ENCODE measurements around the gene RAPGEF2.
"Not testable (repeated sequence)": the region's sequence is repeated elsewhere in the genome, so short reads cannot be mapped to it uniquely, and the experiment has no call there.

Gene RAPGEF2

DNA sequence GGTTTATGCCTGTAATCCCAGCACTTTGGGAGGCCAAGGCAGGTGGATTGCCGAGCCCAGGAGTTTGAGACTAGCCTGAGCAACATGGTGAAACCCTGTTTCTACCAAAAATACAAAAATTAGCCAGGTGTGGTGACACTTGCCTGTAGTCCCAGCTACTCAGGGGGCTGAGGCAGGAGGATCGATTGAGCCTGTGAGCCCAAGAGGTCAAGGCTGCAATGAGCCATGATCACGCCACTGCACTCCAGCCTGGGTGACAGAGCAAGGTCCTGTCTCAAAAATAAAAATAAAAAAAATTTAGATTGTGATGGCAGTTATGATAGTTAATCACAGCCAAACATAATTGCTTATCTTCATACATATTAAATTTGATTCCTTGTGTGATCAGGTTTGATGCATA lies 58.6 kb downstream of the RAPGEF2 start:
- not testable (repeated sequence) for H3K9me3 ChIP-seq (ENCODE audit: control insufficient read depth, low read length); H3K36me3 ChIP-seq (ENCODE audit: control insufficient read depth in 1 of 2, insufficient read depth in 2 of 2, low read depth in 1 of 2, low read length in 2 of 2); H2BK120ac ChIP-seq (ENCODE audit: low read depth, low read length); H2BK12ac ChIP-seq (ENCODE audit: low read length in 2 of 2); H4K91ac ChIP-seq (ENCODE audit: low read length); H2AFZ ChIP-seq (ENCODE audit: low read depth, low read length); H3K18ac ChIP-seq (ENCODE audit: low read depth in 1 of 2, low read length in 2 of 2); H3K14ac ChIP-seq (ENCODE audit: low read length in 2 of 2); DNase-seq; H3K9ac ChIP-seq (ENCODE audit: low read length); H2BK5ac ChIP-seq (ENCODE audit: low read depth, low read length, poor library complexity, severe bottlenecking); H4K8ac ChIP-seq (ENCODE audit: low read length); H3K4me1 ChIP-seq (ENCODE audit: control insufficient read depth, insufficient read depth, low read depth, low read length); H2BK15ac ChIP-seq (ENCODE audit: low read depth, poor library complexity, severe bottlenecking); H3K27ac ChIP-seq (ENCODE audit: low read length, poor library complexity, severe bottlenecking); H3K4me3 ChIP-seq (ENCODE audit: insufficient read depth in 1 of 2, low read depth in 1 of 2, low read length in 2 of 2); H2AK5ac ChIP-seq (ENCODE audit: low read length, severe bottlenecking); H3K4me2 ChIP-seq (ENCODE audit: low read length, poor library complexity, severe bottlenecking); H3K23ac ChIP-seq (ENCODE audit: low read length in 2 of 2); H3K4ac ChIP-seq (ENCODE audit: low read depth in 1 of 2, low read length in 2 of 2); H3K27me3 ChIP-seq (ENCODE audit: control insufficient read depth in 1 of 2, insufficient read depth in 1 of 2, low read length in 2 of 2)
- peaks cover 11% of the 10 kb centered on the region for H3K79me1 ChIP-seq (replicated peaks; ENCODE audit: low read length, poor library complexity, severe bottlenecking)
- 92% methylated on average over 2 of the region's 3 CpGs for WGBS

- Histone ChIP-seq H2AFZ (ENCODE audit: low read depth, low read length) (no peak overlapping the region), H2BK15ac (ENCODE audit: low read depth, poor library complexity, severe bottlenecking) (no peak overlapping the region), H3K23ac (ENCODE audit: low read length in 2 of 2) (no peak overlapping the region), H3K18ac (ENCODE audit: low read depth in 1 of 2, low read length in 2 of 2) (no peak overlapping the region), H3K4me3 (ENCODE audit: insufficient read depth in 1 of 2, low read depth in 1 of 2, low read length in 2 of 2) (no peak overlapping the region), H2BK12ac (ENCODE audit: low read length in 2 of 2) (no peak overlapping the region), H3K36me3 (ENCODE audit: control insufficient read depth in 1 of 2, insufficient read depth in 2 of 2, low read depth in 1 of 2, low read length in 2 of 2) (no peaks in the 10 kb centered on the region), H3K27me3 (ENCODE audit: control insufficient read depth in 1 of 2, insufficient read depth in 1 of 2, low read length in 2 of 2) (no peaks in the 10 kb centered on the region), H3K4me2 (ENCODE audit: low read length, poor library complexity, severe bottlenecking) (no peak overlapping the region), H3K9me3 (ENCODE audit: control insufficient read depth, low read length) (no peaks in the 10 kb centered on the region), H3K9ac (ENCODE audit: low read length) (no peak overlapping the region), H3K4me1 (ENCODE audit: control insufficient read depth, insufficient read depth, low read depth, low read length) (peaks cover 1% of the 10 kb centered on the region), H3K14ac (ENCODE audit: low read length in 2 of 2) (no peak overlapping the region), H2BK120ac (ENCODE audit: low read depth, low read length) (no peak overlapping the region), H2BK5ac (ENCODE audit: low read depth, low read length, poor library complexity, severe bottlenecking) (no peak overlapping the region), H3K4ac (ENCODE audit: low read depth in 1 of 2, low read length in 2 of 2) (no peak overlapping the region), H4K8ac (ENCODE audit: low read length) (no peak overlapping the region), H3K79me1 (replicated peaks; ENCODE audit: low read length, poor library complexity, severe bottlenecking) (peaks cover 16% of the 10 kb centered on the region), H2AK5ac (ENCODE audit: low read length, severe bottlenecking) (no peak overlapping the region), H4K91ac (ENCODE audit: low read length) (no peak overlapping the region), H3K27ac (ENCODE audit: low read length, poor library complexity, severe bottlenecking) (no peak overlapping the region)
- DNase-seq, result no peak
- 100% methylated on average over 1 of the region's 1 CpG for WGBS
These were observed 59.7 kb downstream of the RAPGEF2 start for GRCh38 chr4:159162576-159162975.

- H3K9me3 ChIP-seq (ENCODE audit: control insufficient read depth, low read length), result no peaks in the 10 kb centered on the region
- H3K4me3 ChIP-seq (ENCODE audit: insufficient read depth in 1 of 2, low read depth in 1 of 2, low read length in 2 of 2), result no peak overlapping the region
- no peak overlapping the region for H3K27ac ChIP-seq (ENCODE audit: low read length, poor library complexity, severe bottlenecking)
- H2BK5ac ChIP-seq (ENCODE audit: low read depth, low read length, poor library complexity, severe bottlenecking), result no peak overlapping the region
- no peak overlapping the region for H2AFZ ChIP-seq (ENCODE audit: low read depth, low read length)
- H3K4me2 ChIP-seq (ENCODE audit: low read length, poor library complexity, severe bottlenecking), result no peak overlapping the region
- H3K79me1 ChIP-seq (replicated peaks; ENCODE audit: low read length, poor library complexity, severe bottlenecking), result peaks cover 16% of the 10 kb centered on the region
- no peak overlapping the region for H3K9ac ChIP-seq (ENCODE audit: low read length)
- H3K27me3 ChIP-seq (ENCODE audit: control insufficient read depth in 1 of 2, insufficient read depth in 1 of 2, low read length in 2 of 2), result no peaks in the 10 kb centered on the region
- no peak overlapping the region for H4K8ac ChIP-seq (ENCODE audit: low read length)
- no peak overlapping the region for H3K4ac ChIP-seq (ENCODE audit: low read depth in 1 of 2, low read length in 2 of 2)
- no peak overlapping the region for H2AK5ac ChIP-seq (ENCODE audit: low read length, severe bottlenecking)
- H3K4me1 ChIP-seq (ENCODE audit: control insufficient read depth, insufficient read depth, low read depth, low read length), result peaks cover 1% of the 10 kb centered on the region
- no peak overlapping the region for H2BK12ac ChIP-seq (ENCODE audit: low read length in 2 of 2)
- no peaks in the 10 kb centered on the region for H3K36me3 ChIP-seq (ENCODE audit: control insufficient read depth in 1 of 2, insufficient read depth in 2 of 2, low read depth in 1 of 2, low read length in 2 of 2)
- H2BK15ac ChIP-seq (ENCODE audit: low read depth, poor library complexity, severe bottlenecking), result no peak overlapping the region
- H2BK120ac ChIP-seq (ENCODE audit: low read depth, low read length), result no peak overlapping the region
- no peak overlapping the region for H3K18ac ChIP-seq (ENCODE audit: low read depth in 1 of 2, low read length in 2 of 2)
- H3K23ac ChIP-seq (ENCODE audit: low read length in 2 of 2), result no peak overlapping the region
- no peak overlapping the region for H3K14ac ChIP-seq (ENCODE audit: low read length in 2 of 2)
- no peak overlapping the region for H4K91ac ChIP-seq (ENCODE audit: low read length)
- no peak for DNase-seq
These were observed 60.6 kb downstream of the RAPGEF2 start for GRCh38 chr4:159163521-159163920.

DNA sequence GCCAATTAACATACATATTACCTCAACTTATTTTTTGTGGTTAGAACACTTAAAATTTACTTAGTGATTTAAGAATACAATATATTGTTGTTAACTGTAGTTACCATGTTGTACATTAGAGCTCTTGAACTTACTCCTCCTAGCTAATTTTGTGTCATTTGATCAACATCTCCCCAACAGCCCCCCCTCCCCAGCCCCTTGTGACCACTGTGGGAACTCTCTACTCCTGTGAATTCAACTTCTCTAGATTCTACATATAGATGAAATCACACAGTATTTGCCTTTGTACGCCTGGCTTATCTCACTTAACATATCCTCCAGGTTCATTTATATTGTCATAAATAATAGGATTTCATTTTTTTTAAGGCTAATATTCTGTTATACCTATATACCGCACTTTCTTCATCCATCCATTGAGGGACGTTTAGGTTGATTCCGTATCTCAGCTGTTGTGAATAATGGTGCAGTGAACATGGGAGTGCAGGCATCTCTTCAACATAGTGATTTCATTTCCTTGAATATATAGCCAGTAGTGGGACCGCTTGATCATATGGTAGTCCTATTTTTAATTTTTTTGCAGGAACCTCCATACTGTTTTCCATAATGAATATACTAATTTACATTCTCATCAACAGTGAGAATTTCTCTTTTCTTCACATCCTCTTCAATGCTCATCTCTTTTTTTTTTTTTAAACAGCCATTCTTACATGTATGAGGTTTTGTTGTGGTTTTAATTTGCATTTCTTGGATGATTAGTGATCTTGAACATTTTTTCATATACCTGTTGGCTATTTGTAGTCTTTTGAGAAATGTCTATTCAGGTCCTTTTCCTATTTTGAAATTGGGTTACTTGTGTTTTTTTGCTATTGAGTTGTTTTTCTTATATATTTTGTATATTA lies 66.8 kb downstream of the RAPGEF2 start:
- Histone ChIP-seq H3K4me3 (ENCODE audit: insufficient read depth in 1 of 2, low read depth in 1 of 2, low read length in 2 of 2) (no peak overlapping the region), H3K4me1 (ENCODE audit: control insufficient read depth, insufficient read depth, low read depth, low read length) (peaks cover 4% of the 10 kb centered on the region), H4K8ac (ENCODE audit: low read length) (no peak overlapping the region), H3K4me2 (ENCODE audit: low read length, poor library complexity, severe bottlenecking) (no peak overlapping the region), H3K27me3 (ENCODE audit: control insufficient read depth in 1 of 2, insufficient read depth in 1 of 2, low read length in 2 of 2) (no peaks in the 10 kb centered on the region), H2BK5ac (ENCODE audit: low read depth, low read length, poor library complexity, severe bottlenecking) (no peak overlapping the region), H3K36me3 (ENCODE audit: control insufficient read depth in 1 of 2, insufficient read depth in 2 of 2, low read depth in 1 of 2, low read length in 2 of 2) (no peaks in the 10 kb centered on the region), H3K18ac (ENCODE audit: low read depth in 1 of 2, low read length in 2 of 2) (no peak overlapping the region), H3K9ac (ENCODE audit: low read length) (no peak overlapping the region), H2BK15ac (ENCODE audit: low read depth, poor library complexity, severe bottlenecking) (no peak overlapping the region), H2BK12ac (ENCODE audit: low read length in 2 of 2) (no peak overlapping the region), H4K91ac (ENCODE audit: low read length) (no peak overlapping the region), H3K27ac (ENCODE audit: low read length, poor library complexity, severe bottlenecking) (no peak overlapping the region), H3K23ac (ENCODE audit: low read length in 2 of 2) (no peak overlapping the region), H2AFZ (ENCODE audit: low read depth, low read length) (no peak overlapping the region), H2AK5ac (ENCODE audit: low read length, severe bottlenecking) (no peak overlapping the region), H2BK120ac (ENCODE audit: low read depth, low read length) (no peak overlapping the region), H3K4ac (ENCODE audit: low read depth in 1 of 2, low read length in 2 of 2) (no peak overlapping the region), H3K14ac (ENCODE audit: low read length in 2 of 2) (no peak overlapping the region), H3K79me1 (replicated peaks; ENCODE audit: low read length, poor library complexity, severe bottlenecking) (peaks cover 25% of the 10 kb centered on the region), H3K9me3 (ENCODE audit: control insufficient read depth, low read length) (no peaks in the 10 kb centered on the region)
- WGBS, result 96% methylated on average over 3 of the region's 5 CpGs
- DNase-seq, result no peak

Data from mesenchymal stem cell (in vitro differentiated cells and primary cell).